ENCODE results near the gene TMEM107.
"Not testable (repeated sequence)": the region's sequence is repeated elsewhere in the genome, so short reads cannot be mapped to it uniquely, and the experiment has no call there.

Gene TMEM107

GRCh38 chr17:8176197-8176940 lies at the start of gene TMEM107:
Gene TMEM107, minus strand, starts transcription at chr17:8176380. Its CDS starts 94 bp downstream, at chr17:8176286.
- peak; percentile 93 for DNase-seq

GRCh38 chr17:8224891-8225812 lies 49.0 kb upstream of the TMEM107 start:
- DNase-seq = no peak

- no peak for DNase-seq
Observed at GRCh38 chr17:8223356-8224126, 47.4 kb upstream of the TMEM107 start.

- peak; percentile 97 for DNase-seq
Observed at GRCh38 chr17:8222630-8223355, 46.6 kb upstream of the TMEM107 start.

- no peak for DNase-seq
Observed at GRCh38 chr17:8222380-8222629, 46.1 kb upstream of the TMEM107 start.

- peak; percentile 96 for DNase-seq
Observed at GRCh38 chr17:8221663-8222379, 45.6 kb upstream of the TMEM107 start.

- DNase-seq = peak; percentile 98
Observed at GRCh38 chr17:8220783-8221662, 44.8 kb upstream of the TMEM107 start.

GRCh38 chr17:8214000-8214399 lies 37.8 kb upstream of the TMEM107 start:
- DNase-seq = not testable (repeated sequence)

- DNase-seq = no peak
Observed at GRCh38 chr17:8212312-8213180, 36.4 kb upstream of the TMEM107 start.

GRCh38 chr17:8210761-8211458 lies 34.7 kb upstream of the TMEM107 start:
- peak; percentile 49 for DNase-seq

GRCh38 chr17:8209907-8210760 lies 34.0 kb upstream of the TMEM107 start, which contains the start of gene AURKB:
Gene AURKB, minus strand, starts transcription at chr17:8210575. Its CDS starts 351 bp downstream, at chr17:8210224.
- DNase-seq = peak; percentile 95

GRCh38 chr17:8206536-8206935 lies 30.4 kb upstream of the TMEM107 start:
- DNase-seq = no peak

GRCh38 chr17:8204761-8205555 lies 28.8 kb upstream of the TMEM107 start:
- DNase-seq = no peak

- DNase-seq = peak; percentile 81
Observed at GRCh38 chr17:8192070-8192815, 16.1 kb upstream of the TMEM107 start.

GRCh38 chr17:8190506-8190905 lies 14.3 kb upstream of the TMEM107 start:
- no peak for DNase-seq

- DNase-seq = peak; percentile 92
Observed at GRCh38 chr17:8189711-8190477, 13.7 kb upstream of the TMEM107 start, which contains the start of gene BORCS6. Gene BORCS6, minus strand, starts transcription at chr17:8190180. Its CDS starts 40 bp downstream, at chr17:8190140.

Data from right forelimb (tissue), 1 donor.